IPS-15b (cell line): Measurements from ENCODE around the gene OR10D3.

Source experiments
- H3K27me3 ChIP-seq: one replicate; pipeline ENCODE4 v1.6.1; 2013; ENCODE audit warnings: low read length; ENCODE audit not compliant: control insufficient read depth, insufficient read depth
- H3K36me3 ChIP-seq: one replicate; pipeline ENCODE4 v1.6.1; 2013; ENCODE audit warnings: low read length; ENCODE audit not compliant: control insufficient read depth, insufficient read depth
- H3K4me1 ChIP-seq: one replicate; pipeline ENCODE4 v1.6.1; 2013; ENCODE audit warnings: mild to moderate bottlenecking, low read length; ENCODE audit not compliant: control insufficient read depth, insufficient read depth
- H3K4me3 ChIP-seq: one replicate; pipeline ENCODE4 v1.5.1; 2013; ENCODE audit warnings: low read depth, low read length
- H3K9ac ChIP-seq: one replicate; pipeline ENCODE4 v1.6.1; 2013; ENCODE audit warnings: low read depth, mild to moderate bottlenecking, low read length
- H3K9me3 ChIP-seq: one replicate; pipeline ENCODE4 v1.6.1; 2013; ENCODE audit warnings: mild to moderate bottlenecking, low read length; ENCODE audit not compliant: control insufficient read depth, insufficient read depth

Gene OR10D3

DNA sequence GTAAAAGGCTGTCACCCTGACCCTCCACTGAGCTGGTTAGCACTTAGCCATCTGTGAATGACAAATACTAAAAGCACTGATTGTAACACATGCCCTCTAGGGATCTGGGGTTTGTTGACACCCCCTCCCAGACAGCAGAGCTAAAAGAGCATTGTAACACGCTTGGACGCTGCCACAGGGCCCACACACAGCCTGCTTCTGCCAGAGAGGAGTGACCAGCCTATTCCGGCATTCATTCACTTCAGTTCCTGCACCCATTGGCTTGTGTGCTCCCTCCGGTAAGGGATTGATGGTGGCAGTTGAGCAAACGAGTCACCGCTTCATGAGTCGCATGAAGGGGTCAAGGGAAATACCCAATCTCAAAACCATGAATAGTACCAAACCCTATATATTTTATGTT lies 15.8 kb downstream of the OR10D3 start:
- Histone ChIP-seq H3K27me3 (no peaks in the 10 kb centered on the region), H3K4me1 (no peaks in the 10 kb centered on the region), H3K36me3 (no peaks in the 10 kb centered on the region), H3K9ac (no peak overlapping the region), H3K4me3 (no peak overlapping the region), H3K9me3 (no peaks in the 10 kb centered on the region)

DNA sequence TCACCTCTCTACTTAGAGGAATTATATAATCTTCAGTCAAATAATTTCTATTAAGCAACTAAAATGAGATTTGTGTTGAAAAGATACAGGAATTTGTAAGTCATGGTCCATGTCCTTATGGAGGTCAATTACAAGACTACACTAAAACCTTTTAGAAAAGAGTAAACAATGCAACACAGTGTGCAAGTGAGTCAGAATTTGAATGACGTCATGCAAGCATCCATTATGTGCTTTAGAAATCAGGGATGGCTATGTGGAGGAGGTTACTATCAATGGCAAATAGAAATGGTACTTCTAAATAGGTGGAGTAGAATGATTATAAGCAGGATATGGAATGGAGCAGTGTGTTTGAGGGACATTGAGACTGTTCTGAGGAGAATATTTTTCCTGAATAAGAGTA lies 16.6 kb downstream of the OR10D3 start:
- Histone ChIP-seq H3K9ac (no peak overlapping the region), H3K4me1 (no peaks in the 10 kb centered on the region), H3K4me3 (no peak overlapping the region), H3K27me3 (no peaks in the 10 kb centered on the region), H3K36me3 (no peaks in the 10 kb centered on the region), H3K9me3 (no peaks in the 10 kb centered on the region)

- no peak overlapping the region for H3K4me3 ChIP-seq
- no peak overlapping the region for H3K9ac ChIP-seq
- no peaks in the 10 kb centered on the region for H3K4me1 ChIP-seq
- H3K36me3 ChIP-seq: no peaks in the 10 kb centered on the region
- no peaks in the 10 kb centered on the region for H3K27me3 ChIP-seq
- no peaks in the 10 kb centered on the region for H3K9me3 ChIP-seq
These were observed 17.5 kb downstream of the OR10D3 start for GRCh38 chr11:124200671-124201070.

- Histone ChIP-seq H3K27me3 (no peaks in the 10 kb centered on the region), H3K9me3 (no peaks in the 10 kb centered on the region), H3K4me3 (no peak overlapping the region), H3K36me3 (no peaks in the 10 kb centered on the region), H3K4me1 (no peaks in the 10 kb centered on the region), H3K9ac (no peak overlapping the region)
These were observed 19.8 kb downstream of the OR10D3 start for GRCh38 chr11:124202951-124203350.

- H3K27me3 ChIP-seq: no peaks in the 10 kb centered on the region
- no peak overlapping the region for H3K9ac ChIP-seq
- no peak overlapping the region for H3K4me3 ChIP-seq
- H3K9me3 ChIP-seq: no peaks in the 10 kb centered on the region
- no peaks in the 10 kb centered on the region for H3K4me1 ChIP-seq
- H3K36me3 ChIP-seq: no peaks in the 10 kb centered on the region
These were observed 20.9 kb downstream of the OR10D3 start for GRCh38 chr11:124204008-124204407.

DNA sequence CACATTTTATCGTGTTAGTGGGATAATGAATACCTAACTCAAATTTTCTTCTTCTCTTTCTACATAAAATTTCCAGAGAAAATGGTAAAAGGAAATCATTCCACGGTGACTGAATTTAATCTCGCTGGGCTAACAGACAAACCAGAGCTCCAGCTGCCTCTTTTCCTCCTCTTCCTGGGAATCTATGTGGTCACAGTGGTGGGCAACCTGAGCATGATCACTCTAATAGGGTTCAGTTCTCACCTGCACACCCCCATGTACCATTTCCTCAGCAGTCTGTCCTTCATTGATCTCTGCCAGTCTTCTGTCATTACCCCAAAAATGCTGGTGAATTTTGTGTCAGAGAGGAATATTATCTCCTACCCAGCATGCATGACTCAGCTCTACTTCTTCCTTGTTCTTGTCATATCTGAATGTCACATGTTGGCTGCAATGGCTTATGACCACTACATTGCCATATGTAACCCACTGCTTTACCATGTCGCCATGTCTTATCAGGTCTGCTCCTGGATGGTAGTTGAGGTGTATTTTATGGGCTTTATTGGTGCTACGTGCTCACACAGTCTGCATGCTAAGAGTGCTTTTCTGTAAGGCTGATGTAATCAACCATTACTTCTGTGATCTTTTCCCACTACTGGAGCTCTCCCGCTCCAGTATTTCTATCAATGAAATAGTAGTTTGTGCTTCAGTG lies 24.1 kb downstream of the OR10D3 start:
- H3K9me3 ChIP-seq: no peaks in the 10 kb centered on the region
- no peak overlapping the region for H3K9ac ChIP-seq
- H3K4me3 ChIP-seq: no peak overlapping the region
- H3K4me1 ChIP-seq: no peaks in the 10 kb centered on the region
- H3K27me3 ChIP-seq: no peaks in the 10 kb centered on the region
- no peaks in the 10 kb centered on the region for H3K36me3 ChIP-seq

DNA sequence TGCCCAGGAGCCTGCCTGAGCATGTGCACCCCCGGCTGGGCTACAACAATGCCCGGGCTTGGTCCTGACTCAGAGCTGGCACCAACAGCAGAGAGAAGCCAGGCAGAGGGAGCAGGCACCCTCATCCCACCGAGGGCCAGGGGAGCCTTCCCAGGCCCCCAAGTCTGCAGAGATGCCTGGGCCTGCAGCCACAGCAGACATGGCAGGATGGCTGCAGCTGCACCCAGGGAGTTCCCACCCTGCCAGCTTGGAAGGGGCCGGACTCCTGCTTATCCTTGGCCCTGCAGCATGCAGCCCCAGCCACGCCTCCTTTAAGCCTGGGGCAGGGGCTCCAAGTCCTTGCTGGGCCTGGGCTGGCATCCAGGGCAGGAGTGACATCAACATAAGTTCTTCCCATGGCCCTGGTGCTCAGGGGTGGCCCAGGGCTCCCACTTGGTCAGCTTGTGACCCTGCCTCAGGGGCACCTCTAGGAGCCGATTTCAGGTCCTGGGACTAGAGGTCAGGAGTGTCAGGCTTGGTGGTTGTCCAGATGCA lies 26.7 kb downstream of the OR10D3 start:
- Histone ChIP-seq H3K9ac (no peak overlapping the region), H3K4me3 (no peak overlapping the region), H3K4me1 (no peaks in the 10 kb centered on the region), H3K27me3 (no peaks in the 10 kb centered on the region), H3K9me3 (no peaks in the 10 kb centered on the region), H3K36me3 (no peaks in the 10 kb centered on the region)

- Histone ChIP-seq H3K4me3 (no peak overlapping the region), H3K27me3 (no peaks in the 10 kb centered on the region), H3K9me3 (no peaks in the 10 kb centered on the region), H3K36me3 (no peaks in the 10 kb centered on the region), H3K9ac (no peak overlapping the region), H3K4me1 (no peaks in the 10 kb centered on the region)
These were observed 27.3 kb downstream of the OR10D3 start for GRCh38 chr11:124210421-124210820.

DNA sequence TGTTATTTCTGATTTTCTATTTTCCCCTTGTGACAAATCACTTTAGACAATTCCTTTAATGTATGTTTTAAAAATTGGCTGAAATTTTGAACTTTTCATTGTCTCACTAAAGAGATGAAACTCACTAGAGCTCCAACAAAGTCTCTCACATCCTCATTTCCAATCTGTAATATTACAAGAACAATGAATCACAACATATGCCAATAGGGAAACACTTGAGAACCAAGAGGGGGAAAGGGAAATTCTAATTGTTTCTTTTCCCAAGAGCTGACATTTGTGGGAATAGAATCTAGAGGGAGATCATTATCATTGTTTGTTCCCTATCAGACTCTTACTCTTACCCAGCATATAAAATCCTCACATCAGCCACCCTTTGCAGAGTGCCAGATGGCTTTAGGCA lies 28.2 kb downstream of the OR10D3 start:
- Histone ChIP-seq H3K4me1 (no peaks in the 10 kb centered on the region), H3K9me3 (no peaks in the 10 kb centered on the region), H3K9ac (no peak overlapping the region), H3K4me3 (no peak overlapping the region), H3K27me3 (no peaks in the 10 kb centered on the region), H3K36me3 (no peaks in the 10 kb centered on the region)

DNA sequence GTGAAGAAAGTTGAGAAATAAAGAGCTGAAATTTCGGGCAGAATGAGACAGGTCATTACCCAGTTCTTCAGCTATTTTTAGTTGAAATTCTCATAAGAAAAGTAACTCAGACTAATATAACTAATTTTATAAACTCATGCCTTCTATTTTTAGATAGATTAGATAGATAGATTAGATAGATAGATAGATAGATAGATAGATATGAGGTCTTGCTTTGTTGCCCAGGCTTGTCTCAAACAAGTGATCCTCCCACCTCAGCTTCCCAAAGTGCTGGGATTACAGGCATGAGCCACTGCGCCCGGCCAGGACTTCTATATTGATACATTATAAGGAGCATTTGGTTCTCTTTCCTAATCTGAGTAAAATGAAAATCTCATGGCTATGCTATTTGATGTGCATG lies 30.9 kb downstream of the OR10D3 start:
- H3K9me3 ChIP-seq: no peaks in the 10 kb centered on the region
- H3K27me3 ChIP-seq: no peaks in the 10 kb centered on the region
- H3K4me1 ChIP-seq: no peaks in the 10 kb centered on the region
- H3K4me3 ChIP-seq: no peak overlapping the region
- H3K9ac ChIP-seq: no peak overlapping the region
- H3K36me3 ChIP-seq: no peaks in the 10 kb centered on the region

GRCh38 chr11:124219126-124219525 lies 36.0 kb downstream of the OR10D3 start:
- Histone ChIP-seq H3K4me3 (no peak overlapping the region), H3K4me1 (no peaks in the 10 kb centered on the region), H3K9ac (no peak overlapping the region), H3K36me3 (no peaks in the 10 kb centered on the region), H3K9me3 (no peaks in the 10 kb centered on the region), H3K27me3 (no peaks in the 10 kb centered on the region)

GRCh38 chr11:124222407-124222806 lies 39.3 kb downstream of the OR10D3 start:
- Histone ChIP-seq H3K9me3 (no peaks in the 10 kb centered on the region), H3K4me3 (no peak overlapping the region), H3K36me3 (no peaks in the 10 kb centered on the region), H3K9ac (no peak overlapping the region), H3K4me1 (no peaks in the 10 kb centered on the region), H3K27me3 (no peaks in the 10 kb centered on the region)
